ENCODE data around the gene ZNF133.

DNA sequence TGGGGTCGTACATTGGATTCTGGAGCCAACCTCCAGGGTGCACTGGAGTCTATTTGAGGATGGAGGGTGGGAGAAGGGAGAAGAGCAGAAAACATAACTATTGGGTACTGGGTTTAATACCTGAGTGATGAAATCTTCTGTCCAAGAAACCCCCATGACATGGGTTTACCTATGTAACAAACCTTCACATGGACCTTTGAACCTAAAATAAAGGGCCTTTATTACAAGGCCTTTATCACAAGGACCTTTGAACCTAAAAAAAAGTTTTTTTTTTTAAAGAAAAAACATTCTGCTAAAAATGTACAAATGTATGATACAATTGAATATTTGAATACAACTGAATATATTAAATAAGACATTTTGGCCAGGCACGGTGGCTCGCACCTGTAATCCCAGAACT, 38.1 kb upstream of the ZNF133 start:
- TF ChIP-seq, protein P1, sequence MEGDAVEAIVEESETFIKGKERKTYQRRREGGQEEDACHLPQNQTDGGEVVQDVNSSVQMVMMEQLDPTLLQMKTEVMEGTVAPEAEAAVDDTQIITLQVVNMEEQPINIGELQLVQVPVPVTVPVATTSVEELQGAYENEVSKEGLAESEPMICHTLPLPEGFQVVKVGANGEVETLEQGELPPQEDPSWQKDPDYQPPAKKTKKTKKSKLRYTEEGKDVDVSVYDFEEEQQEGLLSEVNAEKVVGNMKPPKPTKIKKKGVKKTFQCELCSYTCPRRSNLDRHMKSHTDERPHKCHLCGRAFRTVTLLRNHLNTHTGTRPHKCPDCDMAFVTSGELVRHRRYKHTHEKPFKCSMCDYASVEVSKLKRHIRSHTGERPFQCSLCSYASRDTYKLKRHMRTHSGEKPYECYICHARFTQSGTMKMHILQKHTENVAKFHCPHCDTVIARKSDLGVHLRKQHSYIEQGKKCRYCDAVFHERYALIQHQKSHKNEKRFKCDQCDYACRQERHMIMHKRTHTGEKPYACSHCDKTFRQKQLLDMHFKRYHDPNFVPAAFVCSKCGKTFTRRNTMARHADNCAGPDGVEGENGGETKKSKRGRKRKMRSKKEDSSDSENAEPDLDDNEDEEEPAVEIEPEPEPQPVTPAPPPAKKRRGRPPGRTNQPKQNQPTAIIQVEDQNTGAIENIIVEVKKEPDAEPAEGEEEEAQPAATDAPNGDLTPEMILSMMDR (IDR thresholded peaks at IDR 0.05; ENCODE audit: low read length): no peak
- TF ChIP-seq EZH2phosphoT487 (IDR thresholded peaks at IDR 0.05; ENCODE audit: low read length): no peak
- TF ChIP-seq EZH2 (optimal IDR thresholded peaks at IDR 0.05; ENCODE audit: low read depth, low read length): no peak

Data from MM.1S (cell line).